HG02588 (cell line): Measurements from ENCODE around the gene FAM149A.

Experiments
- ATAC-seq: cut with Tn5 transposase; IDR thresholded peaks from one replicate; pipeline ENCODE4 v1.9.1; 2021; ENCODE audit warnings: mild to moderate bottlenecking, moderate library complexity; ENCODE audit not compliant: unreplicated experiment

FAM149A gene

DNA sequence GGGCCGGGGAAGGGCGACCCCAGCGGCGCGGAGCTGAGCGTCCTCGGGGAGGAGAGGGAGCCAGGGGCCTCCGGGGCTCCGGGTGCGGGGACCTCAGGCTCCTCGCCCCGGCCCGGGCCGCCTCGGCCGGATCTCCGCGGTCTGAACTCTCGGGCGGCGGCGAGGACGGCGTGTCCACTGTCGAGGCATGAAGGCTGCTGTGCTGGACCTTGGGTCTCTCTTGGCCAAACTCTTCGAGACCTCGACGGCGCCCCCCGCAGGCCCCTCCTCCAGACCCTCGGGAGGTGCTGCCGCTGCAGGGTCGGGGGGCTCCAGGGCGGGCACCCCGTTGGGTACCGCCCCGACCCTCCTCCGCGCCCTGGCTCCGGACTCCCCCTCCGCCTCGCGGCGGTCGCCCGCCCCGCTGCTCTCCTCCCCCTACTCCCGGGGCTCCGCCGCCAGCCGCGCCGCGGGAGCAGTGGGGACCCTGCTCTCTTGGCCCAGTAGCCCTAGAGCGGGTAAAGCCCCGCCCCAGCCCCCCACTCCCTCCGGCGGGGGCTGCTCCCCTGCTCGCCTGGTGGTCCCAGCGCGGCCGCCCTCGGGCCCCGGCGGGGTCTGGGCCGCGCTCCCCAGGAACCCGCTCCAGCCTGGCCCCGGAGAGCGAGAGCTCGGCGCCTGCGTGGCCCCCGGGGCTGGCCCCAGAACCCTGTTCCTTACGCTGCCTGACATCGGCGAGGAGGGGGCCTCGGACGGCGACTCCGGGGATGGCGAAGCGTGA lies 564 bp downstream of the FAM149A start:
- ATAC-seq = peak; percentile 23

GRCh38 chr4:186105647-186106321 lies 1.3 kb downstream of the FAM149A start:
- ATAC-seq = peak; percentile 14

- ATAC-seq = no peak
Measured at GRCh38 chr4:186107947-186108346, 3.4 kb downstream of the FAM149A start.

- ATAC-seq = no peak
Measured at GRCh38 chr4:186108391-186108790, 3.9 kb downstream of the FAM149A start.

- no peak for ATAC-seq
Measured at GRCh38 chr4:186109245-186109644, 4.7 kb downstream of the FAM149A start.

- ATAC-seq = no peak
Measured at GRCh38 chr4:186116697-186117096, 12.2 kb downstream of the FAM149A start.

DNA sequence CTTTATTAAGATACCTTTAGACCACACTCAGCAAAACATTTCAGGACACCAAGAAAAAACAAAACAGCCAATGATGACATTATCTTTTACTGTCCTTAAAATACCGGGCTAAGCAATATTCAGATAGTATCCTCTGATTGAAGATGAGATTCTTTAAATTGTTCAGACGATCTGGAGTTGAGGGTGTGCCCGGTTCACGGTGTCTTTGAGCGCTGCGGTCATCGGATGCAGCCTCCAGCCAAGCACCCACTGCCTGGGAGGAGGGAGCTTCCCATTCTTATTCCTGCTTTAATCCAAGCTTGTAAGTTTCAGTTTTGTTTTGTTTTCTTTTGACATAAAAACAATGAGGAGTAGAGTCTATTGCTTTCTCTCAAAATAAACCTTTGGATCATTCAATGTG lies 14.1 kb downstream of the FAM149A start:
- no peak for ATAC-seq

DNA sequence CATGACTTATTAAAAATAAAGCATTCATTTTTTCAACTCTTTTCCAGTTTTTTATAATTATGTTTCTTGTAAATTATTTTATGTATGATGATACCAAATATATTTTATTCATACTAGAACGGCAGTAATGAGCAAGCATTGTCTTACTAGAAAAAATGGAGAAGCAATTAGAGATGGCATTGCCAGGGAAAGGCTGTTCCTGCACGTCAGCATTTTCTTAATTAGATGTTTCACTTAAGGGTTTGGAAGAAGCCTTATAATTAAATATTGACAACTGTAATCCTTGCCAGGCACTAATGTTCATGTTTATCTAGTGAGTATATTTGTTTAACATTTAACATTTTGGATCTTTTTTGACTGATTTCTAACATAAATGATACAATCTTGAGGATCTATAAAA lies 16.6 kb downstream of the FAM149A start:
- ATAC-seq = no peak

- no peak for ATAC-seq
Measured at GRCh38 chr4:186128842-186129241, 24.3 kb downstream of the FAM149A start.

- ATAC-seq = no peak
Measured at GRCh38 chr4:186131935-186132334, 27.4 kb downstream of the FAM149A start.

GRCh38 chr4:186132577-186133242 lies 28.2 kb downstream of the FAM149A start:
- no peak for ATAC-seq

- ATAC-seq = peak; percentile 99
Measured at GRCh38 chr4:186134257-186134656, 29.8 kb downstream of the FAM149A start.

- ATAC-seq = no peak
Measured at GRCh38 chr4:186134861-186135260, 30.4 kb downstream of the FAM149A start.

GRCh38 chr4:186137196-186137794 lies 32.8 kb downstream of the FAM149A start:
- ATAC-seq = peak; percentile 26

DNA sequence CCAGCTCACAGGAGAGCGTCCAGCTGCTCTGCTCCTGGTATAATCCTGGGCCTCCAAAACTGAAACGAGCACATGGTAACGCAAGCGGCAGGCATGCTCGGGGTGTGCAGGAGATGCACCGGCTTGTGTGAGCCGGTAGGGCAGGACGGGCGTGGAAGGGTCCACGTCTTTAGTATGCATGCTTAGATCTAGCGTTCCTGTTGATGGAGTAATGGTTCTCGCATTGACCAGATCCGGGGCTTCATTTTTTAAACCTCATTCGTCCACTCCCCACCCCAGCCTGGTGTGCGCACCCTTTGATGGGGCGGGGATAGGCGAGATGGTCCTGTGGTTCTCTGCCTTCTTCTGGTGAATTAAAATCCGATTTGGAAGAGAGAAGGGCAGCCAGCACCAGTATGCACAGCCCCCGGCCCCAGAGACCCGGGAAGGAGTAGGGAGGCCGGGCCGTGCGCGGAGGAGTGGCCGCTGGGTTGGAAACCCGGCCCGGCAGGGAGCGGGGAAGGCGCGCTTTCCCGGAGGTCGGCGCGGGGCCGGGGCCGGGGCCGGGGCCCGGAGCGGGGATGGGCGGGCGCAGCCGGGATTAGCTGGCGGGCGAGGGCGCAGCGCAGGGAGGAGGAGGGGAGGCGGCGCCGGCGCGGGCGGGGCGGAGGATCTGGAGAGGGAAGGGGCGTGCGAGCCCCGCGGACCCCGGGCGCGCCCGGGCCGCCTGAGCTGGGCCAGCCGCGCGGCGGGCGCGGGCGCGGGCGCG lies 39.9 kb downstream of the FAM149A start:
- peak; percentile 46 for ATAC-seq

GRCh38 chr4:186144946-186145569 lies 40.6 kb downstream of the FAM149A start:
- peak; percentile 52 for ATAC-seq

DNA sequence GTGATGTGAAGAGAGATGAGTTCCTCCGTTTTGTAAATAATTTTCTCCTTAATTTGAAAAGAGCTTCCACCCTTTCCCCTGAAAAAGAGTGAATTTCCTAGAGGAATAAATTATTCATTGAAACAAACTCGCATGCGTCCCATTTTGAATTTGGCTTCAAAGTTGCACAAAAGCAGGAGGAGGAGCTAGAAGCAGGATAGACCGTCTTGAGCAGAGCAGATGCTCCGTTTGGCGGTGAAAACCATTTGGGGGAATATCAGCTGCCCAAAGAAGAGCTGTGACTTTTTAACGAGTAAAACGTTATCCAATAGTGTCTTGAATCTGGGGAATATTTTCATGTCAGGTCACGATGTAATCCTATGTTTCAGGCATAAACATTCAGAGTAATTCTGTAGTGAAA lies 42.0 kb downstream of the FAM149A start:
- ATAC-seq = no peak

- ATAC-seq = no peak
Measured at GRCh38 chr4:186148336-186148975, 44.0 kb downstream of the FAM149A start.

DNA sequence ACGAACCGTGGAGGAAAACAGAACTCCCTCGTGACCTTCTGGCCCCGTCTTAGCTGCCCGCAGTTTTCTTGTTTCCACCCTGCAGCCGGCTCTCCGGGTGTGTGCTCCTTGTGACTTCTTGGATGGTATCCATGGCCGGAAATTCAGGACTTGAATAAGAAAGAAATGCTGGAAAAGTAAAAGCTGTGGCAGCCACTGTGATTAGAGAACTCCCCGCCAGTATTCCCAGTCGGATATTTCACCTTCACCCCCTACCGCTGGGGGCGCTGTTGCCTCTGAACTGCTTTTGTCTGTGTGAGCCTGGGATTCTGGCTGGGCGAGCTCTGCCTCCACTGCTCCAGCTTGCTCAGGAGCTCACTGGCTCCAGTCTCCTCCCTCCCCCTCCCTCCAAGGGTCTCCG lies 45.4 kb downstream of the FAM149A start:
- ATAC-seq = no peak

DNA sequence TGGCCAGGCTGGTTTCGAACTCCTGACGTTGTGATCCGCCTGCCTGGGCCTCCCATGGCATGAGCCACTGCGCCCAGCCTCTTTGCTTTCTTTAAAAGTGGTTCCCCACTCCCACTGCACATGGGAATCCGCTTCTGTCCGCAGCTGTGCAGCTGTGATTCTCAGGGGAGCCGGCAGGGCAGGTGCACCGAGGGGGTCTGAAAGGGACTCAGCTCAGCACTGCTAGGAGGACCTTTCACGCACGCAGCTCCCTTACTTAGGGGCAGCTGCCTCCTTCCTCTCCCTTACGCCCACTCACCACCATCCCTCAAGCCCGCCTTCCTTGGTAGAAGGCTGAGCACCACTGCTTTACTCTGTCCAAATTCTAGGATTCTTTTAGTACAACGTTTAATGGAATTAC lies 46.4 kb downstream of the FAM149A start:
- ATAC-seq = no peak
